VCaP (cell line): ENCODE measurements around the gene FAM131B.

ENCODE experiments used
- H3K27ac ChIP-seq: fragments of 450-650 bp; 2 replicates; pipeline ENCODE4 v1.5.1; 2017
- TF ChIP-seq, protein P1 (sequence below): fragments of 450-650 bp; conservative IDR thresholded peaks from 2 replicates; pipeline ENCODE4 v1.5.1; 2017; ENCODE audit warnings: mild to moderate bottlenecking, moderate library complexity

Gene FAM131B

DNA sequence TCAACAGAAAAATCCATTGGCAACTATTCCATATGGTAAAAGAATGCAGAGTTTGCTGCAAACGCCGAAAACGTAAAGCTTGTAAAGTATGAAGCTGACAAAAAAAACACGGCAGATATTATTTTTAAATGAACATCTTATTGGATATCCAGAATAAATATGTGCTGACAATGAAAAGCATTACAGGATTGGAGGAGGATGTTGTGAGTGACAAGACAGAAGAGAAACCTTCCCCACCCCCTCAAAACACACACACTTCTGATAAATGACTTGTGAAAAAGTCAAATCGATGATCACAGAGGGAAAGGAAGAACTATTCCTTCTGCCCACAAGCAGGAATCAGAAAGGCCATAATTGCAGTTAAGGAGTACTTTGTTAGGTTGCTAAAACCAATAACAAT is 14.6 kb downstream of the FAM131B start:
- H3K27ac ChIP-seq, result no peak overlapping the region
- TF ChIP-seq, protein P1, sequence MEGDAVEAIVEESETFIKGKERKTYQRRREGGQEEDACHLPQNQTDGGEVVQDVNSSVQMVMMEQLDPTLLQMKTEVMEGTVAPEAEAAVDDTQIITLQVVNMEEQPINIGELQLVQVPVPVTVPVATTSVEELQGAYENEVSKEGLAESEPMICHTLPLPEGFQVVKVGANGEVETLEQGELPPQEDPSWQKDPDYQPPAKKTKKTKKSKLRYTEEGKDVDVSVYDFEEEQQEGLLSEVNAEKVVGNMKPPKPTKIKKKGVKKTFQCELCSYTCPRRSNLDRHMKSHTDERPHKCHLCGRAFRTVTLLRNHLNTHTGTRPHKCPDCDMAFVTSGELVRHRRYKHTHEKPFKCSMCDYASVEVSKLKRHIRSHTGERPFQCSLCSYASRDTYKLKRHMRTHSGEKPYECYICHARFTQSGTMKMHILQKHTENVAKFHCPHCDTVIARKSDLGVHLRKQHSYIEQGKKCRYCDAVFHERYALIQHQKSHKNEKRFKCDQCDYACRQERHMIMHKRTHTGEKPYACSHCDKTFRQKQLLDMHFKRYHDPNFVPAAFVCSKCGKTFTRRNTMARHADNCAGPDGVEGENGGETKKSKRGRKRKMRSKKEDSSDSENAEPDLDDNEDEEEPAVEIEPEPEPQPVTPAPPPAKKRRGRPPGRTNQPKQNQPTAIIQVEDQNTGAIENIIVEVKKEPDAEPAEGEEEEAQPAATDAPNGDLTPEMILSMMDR, result no peak

DNA sequence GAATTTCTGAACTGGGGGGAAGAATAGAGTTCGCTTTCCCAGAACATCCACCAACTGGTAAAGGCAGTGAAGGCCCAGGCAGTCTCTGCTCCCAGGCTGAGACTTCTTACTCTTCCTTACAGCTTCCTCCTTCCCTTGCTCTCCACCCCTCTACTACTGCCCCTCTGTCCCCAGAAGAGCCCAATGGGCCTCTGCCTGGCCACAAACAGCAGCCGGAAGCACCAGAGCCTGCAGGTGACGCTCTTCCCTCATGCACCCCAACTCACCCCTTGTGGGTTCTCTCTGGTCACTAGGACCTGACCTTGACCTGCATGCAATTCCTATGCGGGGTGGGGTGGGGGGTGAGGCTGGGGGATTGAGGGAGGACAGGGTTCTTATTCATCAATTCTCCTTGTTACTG is 16.5 kb downstream of the FAM131B start:
- TF ChIP-seq, protein P1, result no peak
- no peak overlapping the region for H3K27ac ChIP-seq

DNA sequence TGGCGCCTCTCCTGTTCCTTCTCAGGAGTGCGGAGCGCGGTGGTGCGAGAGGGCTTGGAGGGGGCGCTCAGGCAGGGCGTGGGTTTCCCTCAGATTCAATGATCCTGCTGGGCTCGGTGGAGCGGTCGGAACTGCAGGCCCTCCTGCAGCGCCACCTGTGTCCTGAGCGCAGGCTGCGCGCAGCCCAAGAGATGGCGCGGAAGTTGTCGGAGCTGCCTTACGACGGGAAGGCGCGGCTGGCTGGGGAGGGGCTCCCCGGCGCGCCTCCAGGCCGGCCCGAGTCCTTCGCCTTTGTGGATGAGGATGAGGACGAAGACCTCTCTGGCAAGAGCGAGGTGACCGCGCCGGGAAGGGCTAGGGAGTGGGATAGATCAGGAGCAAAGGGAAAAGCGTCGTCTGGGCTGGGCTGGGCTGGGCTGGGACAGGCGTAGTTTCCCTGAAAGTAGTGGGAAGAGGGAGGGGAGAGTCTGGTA is 17.0 kb downstream of the FAM131B start:
- H3K27ac ChIP-seq, result no peak overlapping the region; the same call in 1 of the 2 replicates
- TF ChIP-seq, protein P1, result peak; percentile 76

DNA sequence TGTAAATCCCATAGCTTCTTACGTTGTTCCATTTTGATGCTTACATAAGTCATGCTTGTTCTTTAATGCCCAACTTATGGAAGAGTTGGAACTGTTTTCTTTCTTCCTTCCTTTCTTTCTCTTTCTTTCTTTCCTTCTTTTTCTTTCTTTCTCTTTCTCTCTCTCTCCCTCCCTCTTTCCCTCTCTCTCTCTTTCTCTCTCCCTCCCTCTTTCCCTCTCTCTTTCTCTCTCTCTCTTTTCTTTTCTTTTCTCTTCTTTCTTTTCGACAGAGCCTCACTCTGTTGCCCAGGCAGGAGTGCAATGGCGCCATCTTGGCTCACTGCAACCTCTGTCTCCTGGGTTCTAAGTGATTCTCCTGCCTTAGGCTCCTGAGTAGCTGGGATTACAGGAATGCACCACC is 18.9 kb downstream of the FAM131B start:
- H3K27ac ChIP-seq, result no peak overlapping the region
- TF ChIP-seq, protein P1, result no peak

DNA sequence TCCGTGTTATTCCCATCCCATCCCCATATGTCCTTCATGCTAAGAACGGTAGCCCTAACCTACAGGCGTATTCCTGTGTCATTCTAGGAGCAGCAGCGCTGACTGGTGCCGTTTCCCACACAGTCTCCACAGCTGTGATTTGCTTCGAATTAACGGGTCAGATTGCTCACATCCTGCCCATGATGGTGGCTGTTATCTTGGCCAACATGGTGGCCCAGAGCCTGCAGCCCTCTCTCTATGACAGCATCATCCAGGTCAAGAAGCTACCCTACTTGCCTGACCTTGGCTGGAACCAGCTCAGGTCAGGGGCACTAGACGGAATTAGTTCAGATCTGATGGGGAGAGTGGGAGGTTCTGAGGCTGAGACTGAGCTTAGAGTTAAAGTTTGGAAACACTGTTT is 20.7 kb downstream of the FAM131B start:
- H3K27ac ChIP-seq, result no peak overlapping the region
- TF ChIP-seq, protein P1, result no peak

DNA sequence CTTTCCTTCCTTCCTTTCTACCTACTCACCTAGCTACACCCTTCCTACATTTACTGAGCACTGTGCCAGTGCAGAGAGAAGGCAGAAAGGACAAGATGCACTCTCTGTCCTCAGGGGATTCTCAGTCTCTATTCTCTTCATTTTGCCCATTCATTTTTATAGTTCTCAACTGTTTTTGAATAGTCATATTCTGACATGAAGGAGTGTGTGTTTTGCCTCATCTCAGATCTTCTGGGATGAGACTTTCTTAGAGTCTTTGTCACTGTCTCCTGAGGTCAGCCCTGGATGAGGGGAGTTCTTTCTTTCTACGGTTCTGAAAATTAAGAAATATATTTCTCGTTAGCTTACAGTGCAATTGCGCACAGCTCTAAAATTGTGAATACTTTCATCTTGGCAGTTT is 25.3 kb downstream of the FAM131B start:
- TF ChIP-seq, protein P1, result no peak

DNA sequence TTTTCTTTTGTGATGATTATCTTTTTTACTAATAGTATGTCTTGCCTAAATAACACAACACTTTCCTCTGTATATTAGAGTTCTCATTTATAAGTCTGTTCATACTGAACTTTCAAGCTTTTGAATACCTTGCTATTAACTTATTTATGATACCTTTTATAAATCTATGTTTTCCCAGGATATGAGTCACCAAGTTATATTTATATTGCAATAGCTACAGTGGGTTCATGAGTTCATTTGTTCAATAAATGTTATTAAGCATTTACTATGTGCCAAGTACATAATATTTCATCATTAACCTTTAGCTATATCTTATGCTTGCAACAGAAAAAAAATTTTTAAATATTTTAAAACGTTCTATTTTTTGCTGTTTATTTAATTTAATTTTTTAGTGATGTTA is 28.3 kb downstream of the FAM131B start:
- TF ChIP-seq, protein P1, result no peak
- H3K27ac ChIP-seq, result no peak overlapping the region

More for the DNA sequence above, 25.3 kb downstream of the FAM131B start:
- peak overlapping the region; percentile 37 for H3K27ac ChIP-seq
